ACHN (cell line): ENCODE results near the gene THSD7B.
"Not testable (repeated sequence)": the region's sequence is repeated elsewhere in the genome, so short reads cannot be mapped to it uniquely, and the experiment has no call there.

Source experiments
- DNase-seq: peaks from one replicate; pipeline ENCODE4 v3.0.0-alpha.2; 2015
- in situ Hi-C: cut with HindIII; loops from 2 replicates; pipeline ENCODE4 v1.10.0; 2017; ENCODE audit warnings: low sequenced_read_pairs, low pct_ligation_motif_present, low pct_unique_long_range_greater_than_20kb

Gene THSD7B

DNA sequence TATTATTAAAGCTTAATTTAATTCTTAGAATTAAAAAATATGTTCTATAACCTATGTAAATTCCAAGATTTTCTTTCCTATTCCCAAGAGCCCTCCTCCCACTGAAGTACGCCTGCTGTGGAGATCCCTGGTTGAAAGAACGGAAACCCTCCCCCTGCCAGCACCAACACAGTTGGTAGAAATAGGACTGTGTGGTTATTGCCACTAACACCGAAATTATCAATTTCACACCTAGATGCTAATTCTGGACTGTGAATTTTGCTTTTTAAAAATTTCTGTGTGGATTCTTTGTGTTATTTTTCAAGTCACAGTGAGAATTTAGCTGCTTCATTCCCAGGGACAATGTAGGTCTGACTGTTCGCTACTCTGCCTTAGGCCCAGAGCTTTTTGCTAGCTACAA lies 893.1 kb downstream of the THSD7B start:
- in situ Hi-C loops: no loop called here
- no peak for DNase-seq

- in situ Hi-C loops: no loop called here
- peak; percentile 21 for DNase-seq
These were observed 894.3 kb downstream of the THSD7B start for GRCh38 chr2:137659616-137660015.

DNA sequence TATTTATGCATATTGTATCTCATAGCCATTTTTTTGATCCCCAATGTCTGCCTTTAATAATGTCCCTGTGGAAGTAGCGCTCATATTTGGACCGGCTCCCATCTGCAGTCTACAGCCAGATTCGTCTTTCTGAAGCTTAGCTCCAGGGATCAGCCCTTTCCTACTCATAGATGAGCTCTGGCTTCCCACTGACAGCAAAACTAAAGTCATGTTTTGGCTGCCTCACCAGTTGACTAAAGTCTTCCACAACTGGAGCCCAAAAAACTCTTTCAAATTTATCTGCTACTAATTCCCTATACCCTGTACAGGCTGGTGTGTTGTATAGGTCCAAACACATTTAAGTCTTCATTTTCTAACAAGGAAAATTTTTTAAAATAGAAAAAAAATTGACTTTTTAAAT lies 904.8 kb downstream of the THSD7B start:
- no peak for DNase-seq
- in situ Hi-C loops: no loop called here

GRCh38 chr2:137672989-137673552 lies 907.7 kb downstream of the THSD7B start:
- no peak for DNase-seq
- in situ Hi-C loops: no loop called here

DNA sequence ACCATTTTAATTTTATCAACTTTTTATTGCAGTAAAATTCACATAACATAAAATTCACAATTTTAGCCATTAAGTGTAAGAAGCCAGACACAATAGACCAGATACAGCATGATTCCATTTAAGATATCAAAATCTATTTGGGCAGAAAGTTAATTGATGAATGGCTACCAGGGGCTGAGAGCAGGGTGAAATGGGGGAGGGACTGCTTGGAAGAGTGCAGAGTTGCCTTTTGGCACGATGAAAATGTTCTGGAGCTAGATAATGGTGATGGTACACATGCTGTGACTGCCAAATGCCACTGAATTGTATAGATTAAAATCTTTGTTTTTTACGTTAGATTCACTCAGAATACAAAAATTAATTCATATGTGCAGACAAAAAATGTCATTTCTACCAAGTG lies 909.6 kb downstream of the THSD7B start:
- in situ Hi-C loops: no loop called here
- no peak for DNase-seq

DNA sequence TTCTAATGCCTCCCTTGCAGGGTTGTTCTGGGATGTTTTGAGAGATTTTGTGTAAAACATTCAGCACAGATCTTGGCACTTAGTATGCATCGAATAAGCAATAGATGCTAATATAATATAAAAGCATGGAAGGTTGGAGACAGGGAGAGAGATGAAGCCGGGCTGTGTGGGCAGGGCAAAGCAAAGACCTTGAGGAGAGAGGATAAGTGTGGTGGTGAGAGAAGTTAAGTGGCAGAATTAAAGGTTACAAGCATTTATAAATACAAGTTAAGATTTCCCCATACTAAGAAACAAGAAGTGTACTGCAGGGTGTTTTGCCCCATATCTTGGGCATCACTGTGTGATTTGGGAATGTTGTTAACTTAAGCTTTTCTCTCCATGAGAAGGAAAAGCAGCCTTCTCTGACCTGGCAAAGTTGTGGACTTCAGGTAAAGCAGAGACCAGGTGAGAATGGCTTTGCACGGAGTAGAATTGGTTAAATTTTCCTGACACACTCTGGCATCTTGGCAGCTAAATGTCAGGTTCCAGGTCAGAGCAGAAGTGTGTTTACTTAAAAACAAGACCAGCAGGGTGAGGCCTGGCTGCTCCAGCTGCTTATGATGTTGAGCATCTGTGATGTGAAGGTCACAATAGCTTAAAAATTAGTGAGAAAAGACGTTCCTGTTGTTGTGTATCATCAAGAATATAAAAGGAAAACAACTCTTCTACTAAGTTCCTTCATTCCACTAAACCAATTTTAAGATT lies 910.4 kb downstream of the THSD7B start:
- in situ Hi-C loops: no loop called here
- no peak for DNase-seq

GRCh38 chr2:137676346-137676745 lies 911.0 kb downstream of the THSD7B start:
- in situ Hi-C loops: no loop called here
- DNase-seq: no peak

- in situ Hi-C loops: no loop called here
These were observed 912.1 kb downstream of the THSD7B start for GRCh38 chr2:137677466-137677865.

GRCh38 chr2:137689549-137689948 lies 924.2 kb downstream of the THSD7B start:
- DNase-seq: no peak

More at GRCh38 chr2:137677466-137677865, 912.1 kb downstream of the THSD7B start:
- DNase-seq: peak; percentile 2

GRCh38 chr2:137693534-137693933 lies 928.2 kb downstream of the THSD7B start:
- DNase-seq: no peak
- in situ Hi-C loops: no loop called here

More at GRCh38 chr2:137689549-137689948, 924.2 kb downstream of the THSD7B start:
- in situ Hi-C loops: no loop called here

- no peak for DNase-seq
- in situ Hi-C loops: no loop called here
These were observed 931.6 kb downstream of the THSD7B start for GRCh38 chr2:137696916-137697315.

- in situ Hi-C loops, DNase-seq: not testable (repeated sequence)
These were observed 934.9 kb downstream of the THSD7B start for GRCh38 chr2:137700250-137700649.

DNA sequence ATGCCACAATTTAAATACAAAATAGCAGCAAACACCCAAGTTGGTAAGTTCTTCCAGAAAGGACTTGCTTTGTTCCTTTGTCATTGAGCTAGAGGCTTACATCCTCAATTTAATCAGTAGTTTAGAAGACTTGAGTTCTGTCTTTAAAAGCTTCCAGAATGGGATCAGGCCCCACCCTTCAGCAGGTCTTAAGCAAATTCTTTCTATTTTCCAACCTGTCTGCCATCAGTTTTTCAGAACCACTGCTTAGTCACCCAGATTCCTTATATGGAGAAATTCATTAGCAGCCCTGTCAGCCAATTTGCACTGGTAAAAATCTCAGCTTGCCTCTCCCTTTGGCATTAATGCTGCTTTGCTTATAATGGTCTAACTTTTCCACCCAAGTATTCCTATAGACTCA lies 935.3 kb downstream of the THSD7B start:
- no peak for DNase-seq
- in situ Hi-C loops: no loop called here

DNA sequence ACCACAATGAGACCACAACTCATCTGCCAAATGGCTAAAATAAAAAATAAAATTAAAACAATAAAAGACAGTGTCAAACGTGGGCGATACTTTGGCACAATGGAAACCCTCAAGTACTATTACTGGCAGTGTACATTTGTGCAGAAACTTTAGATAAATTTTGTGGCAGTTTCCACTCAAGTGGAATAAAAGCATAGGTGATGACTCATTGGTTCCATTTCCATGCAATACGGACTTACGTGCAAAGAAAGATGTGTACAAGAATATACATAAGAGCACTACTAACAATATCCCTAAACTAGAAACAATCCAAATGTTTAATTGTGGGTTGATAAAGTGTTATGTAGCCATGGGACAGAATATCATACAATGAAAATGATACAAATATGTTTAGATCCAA lies 940.0 kb downstream of the THSD7B start:
- in situ Hi-C loops: no loop called here
- DNase-seq: no peak

DNA sequence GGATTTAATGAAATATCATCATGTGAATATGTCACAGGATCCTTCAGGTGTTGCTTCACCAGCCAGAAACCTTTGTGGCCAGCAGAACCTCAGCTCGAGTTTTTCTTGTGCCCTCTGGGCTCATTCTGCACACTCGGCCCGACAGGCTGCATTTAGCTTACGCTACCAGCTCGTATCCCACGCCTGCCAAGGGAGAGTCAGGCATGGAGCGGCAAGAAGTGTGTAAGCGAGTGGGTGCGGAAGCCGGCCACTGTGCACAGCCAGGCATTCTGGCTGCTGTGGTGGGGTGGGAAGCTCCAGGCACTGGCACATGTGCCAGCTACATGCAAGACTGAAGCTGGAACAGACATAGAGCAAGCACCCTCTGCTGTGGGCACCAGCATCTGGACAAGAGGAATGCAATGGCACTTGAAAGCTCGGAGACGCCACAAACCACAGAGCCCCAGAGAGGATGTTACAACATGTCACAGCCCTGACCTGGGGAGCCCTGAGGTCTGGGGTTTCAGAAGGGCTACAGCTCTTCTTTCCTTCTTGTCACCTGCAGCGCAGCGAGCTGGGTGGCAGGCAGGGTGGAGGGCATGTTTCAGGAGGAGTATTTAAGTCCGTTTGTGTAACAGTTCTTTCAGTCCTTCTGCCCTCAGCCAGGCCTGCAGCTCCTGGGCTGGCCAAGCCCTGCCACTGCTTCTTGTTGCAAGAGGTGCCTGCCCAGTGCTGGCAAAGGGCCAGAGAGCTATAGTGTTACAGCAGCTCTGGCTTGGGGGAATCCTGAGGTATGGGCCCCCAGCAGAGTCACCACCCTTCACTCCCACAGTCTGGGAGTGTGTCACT lies 941.7 kb downstream of the THSD7B start:
- DNase-seq: no peak
- in situ Hi-C loops: no loop called here

DNA sequence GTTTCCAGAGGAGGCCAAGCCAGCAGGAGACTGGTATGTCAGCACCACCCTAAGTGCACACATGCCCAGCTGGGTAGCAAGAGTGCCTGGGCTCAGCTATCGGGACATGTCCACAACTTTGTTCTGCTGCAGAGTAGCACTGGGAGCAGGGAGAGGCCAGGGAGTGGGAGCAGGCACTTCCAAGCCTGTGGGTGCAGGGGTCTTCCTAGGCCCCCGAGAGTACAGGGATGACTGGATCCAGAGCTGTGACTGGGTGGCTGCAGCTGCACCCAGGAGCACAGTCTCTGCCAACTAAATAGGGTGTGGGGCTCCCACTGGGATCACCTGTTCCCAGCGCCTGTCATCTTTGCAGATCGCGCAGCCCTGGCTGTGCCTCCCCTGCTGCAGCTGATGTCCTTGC lies 943.0 kb downstream of the THSD7B start:
- in situ Hi-C loops: no loop called here

DNA sequence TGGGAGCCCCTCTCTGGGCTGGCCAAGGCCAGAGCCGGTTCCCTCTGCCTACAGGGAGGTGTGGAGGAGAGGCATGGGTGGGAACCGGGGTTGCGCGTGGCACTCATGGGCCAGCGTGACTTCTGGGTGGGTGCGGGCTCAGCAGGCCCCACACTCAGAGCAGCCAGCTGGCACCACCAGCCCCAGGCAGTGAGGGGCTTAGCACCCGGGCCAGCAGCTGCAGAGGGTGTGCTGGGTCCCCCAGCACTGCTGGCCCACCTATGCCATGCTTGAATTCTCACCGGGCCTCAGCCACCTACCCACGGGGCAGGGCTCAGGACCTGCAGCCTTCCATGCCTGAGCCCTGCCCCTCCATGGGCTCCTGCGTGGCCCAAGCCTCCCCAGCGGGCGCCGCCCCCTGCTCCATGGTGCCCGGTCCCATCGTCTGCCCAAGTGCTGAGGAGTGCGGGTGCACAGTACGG lies 950.4 kb downstream of the THSD7B start:
- DNase-seq: no peak
- in situ Hi-C loops: no loop called here

More for the DNA sequence above, 943.0 kb downstream of the THSD7B start:
- DNase-seq: no peak

DNA sequence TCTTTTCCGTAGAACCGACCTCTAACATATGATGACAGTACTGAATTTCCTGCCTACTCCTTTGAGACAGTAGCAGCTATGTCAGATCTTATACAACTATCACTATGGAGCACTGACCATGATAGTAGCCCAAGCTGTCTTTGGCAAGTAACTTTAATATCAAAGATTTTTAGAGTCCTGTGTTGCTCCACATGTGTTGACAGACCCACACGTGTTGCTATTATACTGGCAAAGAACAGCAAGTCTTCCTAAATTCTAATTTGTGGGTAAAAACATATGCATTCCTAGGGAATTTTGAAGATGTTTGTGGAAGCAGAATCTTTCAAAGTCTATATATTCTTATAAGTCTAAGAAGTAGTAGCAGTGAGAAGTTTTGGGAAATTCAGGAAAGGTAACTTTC lies 953.4 kb downstream of the THSD7B start:
- DNase-seq: no peak
- in situ Hi-C loops: no loop called here

- DNase-seq: no peak
- in situ Hi-C loops: no loop called here
These were observed 956.4 kb downstream of the THSD7B start for GRCh38 chr2:137721733-137722132.
